HG03159 (cell line): Measurements from ENCODE around the gene EYA2.

Experiments used
- ATAC-seq: cut with Tn5 transposase; IDR thresholded peaks from one replicate; pipeline ENCODE4 v1.9.1; 2021; ENCODE audit warnings: mild to moderate bottlenecking, moderate library complexity; ENCODE audit not compliant: unreplicated experiment

The EYA2 gene

GRCh38 chr20:46977204-46977603 lies 82.6 kb downstream of the EYA2 start:
- ATAC-seq = no peak

GRCh38 chr20:46977909-46978588 lies 83.4 kb downstream of the EYA2 start:
- no peak for ATAC-seq

DNA sequence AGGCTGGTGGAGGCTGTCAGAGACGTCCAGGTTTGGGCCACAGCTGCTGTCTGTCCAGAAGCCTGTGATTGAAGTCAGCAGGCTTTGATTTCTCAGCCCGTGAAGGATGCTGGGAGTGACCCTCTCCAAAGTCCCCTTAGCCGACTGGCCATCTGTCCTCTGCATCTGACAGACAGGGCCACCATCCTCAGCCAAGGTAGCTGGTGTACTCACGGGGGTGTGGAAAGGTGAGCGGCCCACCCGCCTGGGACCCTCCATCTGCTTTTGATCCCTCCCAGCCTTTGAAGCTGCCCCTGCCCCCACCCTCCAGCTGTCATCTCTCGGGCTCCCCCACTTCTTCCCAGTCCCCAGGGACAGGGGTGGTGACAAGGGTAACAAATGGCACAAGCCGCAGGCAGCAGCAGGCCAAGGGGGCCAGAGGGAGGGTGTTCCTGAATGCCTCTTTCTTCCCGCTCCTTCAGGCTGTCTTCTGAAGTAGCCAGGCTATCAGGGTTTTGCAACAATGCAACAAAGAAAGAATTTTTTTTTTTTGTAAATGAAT lies 84.4 kb downstream of the EYA2 start:
- ATAC-seq = no peak

GRCh38 chr20:46979603-46980241 lies 85.1 kb downstream of the EYA2 start:
- ATAC-seq = no peak

GRCh38 chr20:46981184-46981583 lies 86.5 kb downstream of the EYA2 start:
- no peak for ATAC-seq

DNA sequence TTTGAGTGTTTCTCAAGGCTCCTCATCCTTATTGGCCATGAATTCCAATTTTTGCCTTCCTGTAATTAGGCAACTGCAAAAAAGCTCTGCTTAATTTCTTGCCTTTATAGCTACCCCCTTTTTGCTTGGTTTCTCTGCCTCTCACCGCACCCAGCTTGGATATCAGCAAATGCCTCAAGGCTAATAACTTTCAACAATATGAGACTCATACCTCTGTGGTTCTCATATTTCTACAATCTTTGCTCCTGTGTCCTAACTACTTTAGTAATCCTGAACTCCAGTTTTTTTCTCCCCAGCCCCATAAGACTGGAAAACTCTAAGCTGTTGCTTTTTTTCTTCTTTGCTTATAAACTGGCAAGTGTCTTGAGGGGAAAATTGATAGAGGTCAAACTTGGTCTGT lies 88.8 kb downstream of the EYA2 start:
- no peak for ATAC-seq

DNA sequence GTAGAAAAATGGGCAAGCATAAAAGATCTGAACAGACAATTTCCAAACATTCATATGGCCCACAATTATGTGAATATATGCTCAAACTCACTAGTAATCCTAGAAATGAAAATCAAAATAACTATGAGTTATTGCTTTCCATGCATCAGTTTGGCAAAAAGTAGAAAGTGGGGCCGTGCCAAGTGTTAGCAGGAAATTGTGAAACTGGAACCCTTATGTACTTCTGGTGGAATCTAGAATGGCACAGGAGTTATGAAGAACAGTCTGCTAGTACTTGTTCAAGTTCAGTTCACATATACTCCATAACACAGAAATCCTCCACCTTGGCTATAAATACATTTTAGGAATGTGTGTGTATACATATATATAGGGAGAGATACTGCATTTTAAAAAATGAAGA lies 89.8 kb downstream of the EYA2 start:
- no peak for ATAC-seq

- ATAC-seq = no peak
These were observed 90.6 kb downstream of the EYA2 start for GRCh38 chr20:46985250-46985649.

DNA sequence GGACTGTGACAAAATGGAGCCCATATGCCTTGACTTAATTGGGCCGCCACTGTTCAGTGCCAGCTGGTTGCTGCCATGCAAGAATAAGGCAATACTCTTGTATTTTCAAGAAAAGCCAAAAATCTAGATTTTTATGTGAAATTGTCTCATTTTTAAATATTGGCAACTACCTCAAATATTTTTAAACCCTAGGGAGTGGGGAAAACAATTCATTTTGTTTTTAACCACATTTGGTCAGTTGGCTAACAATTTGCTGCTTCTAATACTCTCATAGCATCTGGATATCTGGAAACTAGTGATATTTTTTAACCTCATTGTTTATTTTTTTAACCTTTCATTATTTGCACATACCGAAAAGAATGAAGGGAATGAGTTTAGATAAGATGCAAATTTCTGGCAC lies 91.0 kb downstream of the EYA2 start:
- no peak for ATAC-seq

- ATAC-seq = no peak
These were observed 92.4 kb downstream of the EYA2 start for GRCh38 chr20:46987001-46987400.

DNA sequence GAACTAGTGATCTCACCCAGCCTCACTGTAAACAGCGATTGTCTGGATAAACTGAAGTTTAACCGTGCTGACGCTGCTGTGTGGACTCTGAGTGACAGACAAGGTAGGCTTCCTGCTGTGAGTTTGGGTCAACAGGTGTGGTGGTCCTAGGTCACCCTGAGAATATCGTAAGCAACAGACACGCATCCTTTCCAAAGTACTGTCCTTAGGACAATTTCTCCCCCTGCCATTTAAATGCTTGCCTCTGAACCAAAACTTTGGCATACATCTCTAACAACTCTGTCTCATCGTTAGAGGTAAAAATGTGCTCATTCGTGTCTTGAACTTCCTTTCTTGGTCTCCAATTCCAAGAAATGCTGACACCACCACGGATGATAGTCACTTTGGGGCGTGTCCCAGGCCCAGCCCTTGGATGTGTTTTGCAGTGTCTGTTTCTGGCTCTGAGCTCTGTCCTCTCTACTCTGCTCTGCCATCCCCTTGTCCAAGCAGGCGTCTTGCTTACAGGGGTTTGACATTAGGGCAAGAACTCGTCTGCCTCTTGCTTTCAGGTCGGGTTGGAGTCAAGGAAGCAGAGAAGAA lies 95.5 kb downstream of the EYA2 start:
- no peak for ATAC-seq

GRCh38 chr20:46990596-46991104 lies 96.0 kb downstream of the EYA2 start:
- no peak for ATAC-seq

GRCh38 chr20:46991168-46991567 lies 96.5 kb downstream of the EYA2 start:
- ATAC-seq = no peak

DNA sequence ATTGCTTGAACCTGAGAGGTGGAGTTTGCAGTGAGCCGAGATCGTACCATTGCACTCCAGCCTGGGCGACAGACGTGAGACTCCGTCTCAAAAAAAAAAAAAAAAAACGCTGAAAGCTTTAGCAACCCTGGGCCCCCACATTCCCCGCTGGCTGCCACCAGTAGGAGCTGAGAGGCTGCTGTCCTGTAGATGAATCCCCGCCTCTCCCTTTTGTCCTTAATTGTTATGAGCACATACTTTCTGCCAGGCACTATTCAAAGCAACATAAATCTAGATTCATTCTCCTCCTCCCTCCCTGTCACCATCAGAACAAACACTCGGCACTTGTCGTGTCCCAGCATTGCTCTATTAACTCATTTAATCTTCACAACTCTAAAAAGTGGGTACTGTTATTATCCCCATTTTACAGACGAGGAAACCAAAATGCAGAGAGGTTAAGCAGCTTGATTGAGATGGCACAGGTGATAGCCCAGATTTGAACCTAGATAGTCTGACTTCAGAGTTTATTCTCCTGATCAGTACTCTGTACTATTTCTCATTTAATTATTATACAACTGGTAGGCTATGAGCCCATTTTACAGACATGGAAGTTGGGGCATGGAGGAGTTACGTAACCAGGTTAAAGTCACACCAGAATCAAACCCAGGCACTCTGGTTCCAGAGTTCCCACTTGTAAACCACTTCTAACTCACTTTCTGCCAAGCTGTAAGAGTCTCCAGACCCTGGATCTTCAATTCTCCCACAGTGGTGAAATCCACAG lies 97.4 kb downstream of the EYA2 start:
- no peak for ATAC-seq

GRCh38 chr20:46992640-46993035 lies 98.0 kb downstream of the EYA2 start:
- no peak for ATAC-seq

DNA sequence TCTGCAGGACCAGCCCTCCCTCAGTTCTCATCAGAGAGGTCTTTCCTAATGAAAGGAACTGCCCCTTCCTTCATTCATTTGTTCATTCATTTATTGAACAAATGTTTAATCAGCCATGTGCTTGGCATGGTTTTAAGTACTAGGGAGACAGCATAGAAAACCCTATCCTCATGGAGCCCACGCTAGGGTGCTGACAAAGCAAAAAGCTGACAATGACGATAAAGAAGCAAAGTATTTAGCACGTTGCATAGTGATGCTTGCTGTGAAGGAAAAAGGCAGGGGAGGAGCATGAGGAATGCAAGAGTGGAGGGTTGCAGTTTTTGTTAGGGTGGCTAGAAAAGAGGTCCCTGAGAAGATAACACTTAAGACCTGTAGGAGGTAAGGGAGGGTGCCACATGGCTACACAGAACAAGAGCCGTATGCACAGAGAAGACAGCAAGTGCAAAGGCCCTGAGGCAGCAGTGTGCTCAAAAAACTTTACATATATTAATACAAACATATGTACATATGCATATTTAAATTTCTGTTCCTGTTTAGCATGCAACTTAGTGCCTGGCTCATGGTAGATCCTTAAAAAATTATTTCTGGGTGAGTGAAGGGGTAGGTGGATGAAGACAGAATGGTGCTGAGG lies 98.9 kb downstream of the EYA2 start:
- ATAC-seq = no peak

GRCh38 chr20:46994341-46994740 lies 99.7 kb downstream of the EYA2 start:
- ATAC-seq = peak; percentile 95

DNA sequence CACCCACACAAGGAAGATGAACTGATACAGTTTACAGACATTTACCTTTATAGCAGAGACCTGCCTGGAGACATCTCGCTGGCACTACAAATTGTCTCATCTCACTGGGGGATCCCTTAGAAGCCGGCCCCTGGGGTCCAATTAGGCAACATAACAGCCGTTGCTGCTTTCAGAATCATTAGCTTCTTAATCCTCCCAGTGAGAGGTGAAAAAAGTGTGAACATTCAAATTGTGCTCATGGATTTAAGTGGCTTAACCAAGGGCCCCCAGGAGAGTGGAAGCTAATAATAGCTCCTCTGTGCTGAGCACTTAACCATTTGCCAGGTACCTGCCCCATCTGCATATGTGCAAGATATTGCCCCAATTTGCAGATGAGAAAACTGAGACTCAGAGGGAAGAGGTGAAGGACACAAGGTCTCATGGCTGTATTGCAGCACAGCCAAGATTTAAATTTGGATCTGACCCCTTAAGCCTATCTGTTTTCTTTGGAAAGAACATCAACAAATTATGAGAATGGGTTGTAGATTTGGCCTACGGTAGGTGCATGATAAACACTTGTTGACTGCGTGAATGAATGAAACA lies 101.0 kb downstream of the EYA2 start:
- ATAC-seq = no peak

- no peak for ATAC-seq
These were observed 102.5 kb downstream of the EYA2 start for GRCh38 chr20:46997187-46997586.

- ATAC-seq = no peak
These were observed 104.0 kb downstream of the EYA2 start for GRCh38 chr20:46998477-46999240.
